ENCODE data around the gene RBM39. TPM values are rescaled to one million over a fixed set of nuclear protein-coding genes. Genes with fewer than 3 reads are reported as not detected.

RBM39 gene
- total and polyA plus RNA-seq, 2 of the 8 experiments (the other 6 are each of a cell fraction or from before 2014, with no cell fraction given) = 78.0 to 219 TPM

DNA sequence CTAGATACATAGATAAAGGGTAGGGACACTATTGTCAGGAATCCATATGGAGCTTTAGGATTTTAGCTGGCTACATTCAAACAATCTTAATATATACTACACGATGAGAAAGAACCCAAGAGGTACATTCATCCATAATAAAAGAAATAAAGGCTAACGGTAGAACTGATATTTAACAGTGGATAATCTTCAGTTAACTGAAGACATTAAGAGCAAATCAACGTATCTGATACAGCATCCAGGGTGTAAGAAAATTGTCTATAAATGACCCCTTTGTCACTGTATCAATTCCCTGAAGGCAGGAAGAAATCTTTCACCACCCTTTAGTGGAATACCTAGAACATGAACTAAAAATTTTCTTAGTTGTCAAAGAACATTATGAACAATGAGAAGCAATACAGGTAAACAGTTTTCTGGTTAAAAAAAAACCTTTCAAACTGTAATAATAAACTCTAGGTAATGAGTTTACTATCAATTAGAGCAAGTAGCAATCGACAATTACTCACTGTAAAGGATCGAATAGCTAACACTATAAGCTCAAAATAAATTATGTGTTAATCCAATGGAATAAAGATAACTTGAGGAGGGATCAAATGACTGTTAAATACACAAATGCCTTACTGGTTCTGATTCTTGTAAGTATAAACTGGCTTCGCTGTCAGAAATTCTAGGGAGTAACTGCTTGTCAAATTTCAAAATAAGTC lies 31.0 kb downstream of the RBM39 start:
- no peak overlapping the region for H2BK20ac ChIP-seq (ENCODE audit: low read length)
- ChIA-PET CTCF (ENCODE audit: partially characterized antibody) (interaction anchor here (0.7 to 2.0 kb wide), 5 partner anchors 9 to 498 kb away, joined by 3 to 8 read pairs (median 3); partner anchors contain the start of gene RBM39), POLR2A (ENCODE audit: partially characterized antibody) (interaction anchor here (40.1 to 45.3 kb wide), 2 partner anchors 7 to 19 kb away, joined by 2341 read pairs; partner anchors contain the start of genes NFS1, RBM39 and ROMO1)
- H3K27ac ChIP-seq (ENCODE audit: low read depth, low read length) = no peak overlapping the region
- H3K9ac ChIP-seq (replicated peaks in 1 of 4; ENCODE audit: extremely low read depth in 1 of 4, low read depth in 3 of 4, low read length in 3 of 4) = no peak overlapping the region
- H3K14ac ChIP-seq (ENCODE audit: insufficient read length) = no peak overlapping the region
- no peak overlapping the region for H2BK12ac ChIP-seq (ENCODE audit: low read depth, low read length)
- WGBS, 2 experiments (ENCODE audit: extremely low coverage in 1 of 2, insufficient coverage in 1 of 2, insufficient read length in 1 of 2, insufficient replicate concordance in 2 of 2, low coverage in 1 of 2, low lambda C conversion rate in 2 of 2, missing lambda C conversion rate in 1 of 2) = 95% methylated on average over 6 of the region's 6 CpGs; no CpG with 5 or more reads in 1 of the 2 experiments
- H4K91ac ChIP-seq (replicated peaks; ENCODE audit: insufficient read length, low read length) = no peak overlapping the region
- 0 out of 2 replicates have a peak, but pooled peaks cover 3% of the 10 kb centered on the region for H3K79me1 ChIP-seq (ENCODE audit: low read depth, low read length)
- H2BK120ac ChIP-seq (replicated peaks; ENCODE audit: low read depth, low read length) = no peak overlapping the region
- H3K56ac ChIP-seq (replicated peaks; ENCODE audit: insufficient read length, low read depth, low read length) = no peak overlapping the region
- no peaks in the 10 kb centered on the region for H3K27me3 ChIP-seq (replicated peaks in 1 of 4; ENCODE audit: control insufficient read depth in 3 of 4, extremely low read depth in 1 of 4, insufficient read depth in 3 of 4, low read length in 3 of 4)
- no peaks in the 10 kb centered on the region for H3K4me1 ChIP-seq (replicated peaks in 1 of 4; ENCODE audit: control insufficient read depth in 3 of 4, insufficient read depth in 4 of 4, low read length in 3 of 4)
- no peak overlapping the region for H3K23ac ChIP-seq (ENCODE audit: insufficient read length)
- no peak overlapping the region for H3K4ac ChIP-seq (replicated peaks; ENCODE audit: insufficient read length, low read depth, low read length)
- H3K18ac ChIP-seq (ENCODE audit: extremely low read depth, low read length) = no peak overlapping the region
- no peak overlapping the region for H3K4me3 ChIP-seq (ENCODE audit: extremely low read depth in 1 of 4, insufficient read depth in 2 of 4, low read depth in 3 of 4, low read length in 4 of 4)
- H3K4me2 ChIP-seq (ENCODE audit: insufficient read depth in 1 of 2, low read depth in 2 of 2, low read length in 2 of 2) = no peak overlapping the region
- H3K79me2 ChIP-seq (ENCODE audit: control insufficient read depth in 1 of 2, insufficient read depth in 2 of 2, low read length in 2 of 2) = peaks cover 0 to 50% of the 10 kb centered on the region in 2 experiments; a peak in 2 of 4 replicates
- DNase-seq (ENCODE audit: low read depth in 1 of 2, low spot score in 2 of 2) = no peak
- peaks cover 24 to 99% (median 78%) of the 10 kb centered on the region in 4 experiments for H3K36me3 ChIP-seq (ENCODE audit: control insufficient read depth in 2 of 4, insufficient read depth in 4 of 4, low read length in 3 of 4)
- H2AFZ ChIP-seq (ENCODE audit: low read length) = no peak overlapping the region
- peaks cover 6 to 8% of the 10 kb centered on the region in 2 experiments for H4K20me1 ChIP-seq (replicated peaks in 1 of 2; ENCODE audit: control insufficient read depth in 1 of 2, insufficient read depth in 2 of 2, low read length in 2 of 2)
- H2BK15ac ChIP-seq (ENCODE audit: low read length) = no peak overlapping the region
- H3K9me3 ChIP-seq (ENCODE audit: insufficient read depth in 2 of 2, low read depth in 1 of 2, low read length in 1 of 2) = no peaks in the 10 kb centered on the region
- H2AK5ac ChIP-seq (ENCODE audit: low read depth, low read length) = no peak overlapping the region
- no peak overlapping the region for H2BK5ac ChIP-seq (ENCODE audit: low read depth, low read length)
- no peak overlapping the region for H4K8ac ChIP-seq (ENCODE audit: extremely low read depth, insufficient read depth, low read length)
- H3K23me2 ChIP-seq (ENCODE audit: low read depth, low read length) = no peaks in the 10 kb centered on the region
- no peak overlapping the region for H4K5ac ChIP-seq (ENCODE audit: insufficient read length, low read depth, low read length)
- no peak for FAIRE-seq
- TF ChIP-seq RXRA (IDR thresholded peaks at IDR 0.05; ENCODE audit: insufficient read depth, low read depth, low read length) = no peak
- no peak for TF ChIP-seq CHD2 (IDR thresholded peaks at IDR 0.05; ENCODE audit: low read length)
- TF ChIP-seq RAD21 (IDR thresholded peaks at IDR 0.05 in 1 of 2, conservative IDR thresholded peaks at IDR 0.05 in 1 of 2; ENCODE audit: low read depth in 2 of 2, low read length in 2 of 2) = no peak
- no peak for TF ChIP-seq CEBPB (IDR thresholded peaks at IDR 0.05; ENCODE audit: low read depth, low read length)
- no peak for TF ChIP-seq SP2 (IDR thresholded peaks at IDR 0.05; ENCODE audit: low read length)
- no peak for TF ChIP-seq ZNF274 (IDR thresholded peaks at IDR 0.05; ENCODE audit: borderline replicate concordance, extremely low read depth, low read length)
- no peak for TF ChIP-seq SAP30 (IDR thresholded peaks at IDR 0.05; ENCODE audit: insufficient read depth, insufficient replicate concordance, low read length)
- TF ChIP-seq JUN (IDR thresholded peaks at IDR 0.05; ENCODE audit: low read depth, low read length) = no peak
- TF ChIP-seq MAFK (IDR thresholded peaks at IDR 0.05; ENCODE audit: low read depth, low read length) = no peak
- TF ChIP-seq CREB1 (IDR thresholded peaks at IDR 0.05) = no peak
- no peak for TF ChIP-seq TAF7 (optimal IDR thresholded peaks at IDR 0.05; ENCODE audit: borderline replicate concordance, low read depth, low read length)
- no peak for TF ChIP-seq CTBP2 (IDR thresholded peaks at IDR 0.05; ENCODE audit: borderline replicate concordance, insufficient read depth, insufficient read length, low read length)
- TF ChIP-seq SP4 (IDR thresholded peaks at IDR 0.05; ENCODE audit: low read length) = no peak
